CD4-positive, alpha-beta memory T cell (primary cell): Measurements from ENCODE around the gene ADD2. TPM values are rescaled to one million over a fixed set of nuclear protein-coding genes. Genes with fewer than 3 reads are reported as not detected.
A peak's percentile ranks its signal among the peaks of the same experiment; 100 is the strongest.

ENCODE experiments used
- CTCF ChIA-PET: fragments of 350-600 bp; sonication (Branson Sonifier 250); formaldehyde crosslinking; loops from one replicate; lab custom pipeline; 2021; ENCODE audit warnings: inconsistent platforms; ENCODE audit not compliant: partially characterized antibody; lab: Charles Lee
- POLR2A ChIA-PET: fragments of 350-600 bp; sonication (Branson Sonifier 250); formaldehyde crosslinking; loops from one replicate; lab custom pipeline; 2021; ENCODE audit not compliant: partially characterized antibody; lab: Charles Lee
- DNase-seq, 5 donors: peaks; one replicate each; pipeline versions ENCODE4 v3.0.0 to v3.0.0-alpha.2; 2020 to 2022; ENCODE audit warnings: mixed read lengths in 1 of 5
- H3K27ac ChIP-seq: one replicate; pipeline ENCODE4 v1.7.0; 2013; ENCODE audit warnings: low read depth, low read length
- H3K27me3 ChIP-seq: 2 replicates; pipeline ENCODE4 v1.7.0; 2013; ENCODE audit warnings: mild to moderate bottlenecking, low read length, moderate library complexity; ENCODE audit not compliant: insufficient read depth
- H3K36me3 ChIP-seq: 2 replicates; pipeline ENCODE4 v1.7.0; 2013; ENCODE audit warnings: mild to moderate bottlenecking, low read length, moderate library complexity; ENCODE audit not compliant: insufficient read depth
- H3K4me1 ChIP-seq: 2 replicates; pipeline ENCODE4 v1.7.0; 2013; ENCODE audit warnings: mild to moderate bottlenecking, low read length, moderate library complexity; ENCODE audit not compliant: insufficient read depth
- H3K4me3 ChIP-seq, 2 donors: one replicate each; pipeline ENCODE4 v1.7.0; 2013; ENCODE audit warnings: low read length in 2 of 2, mild to moderate bottlenecking in 1 of 2
- H3K9me3 ChIP-seq, 2 donors: one replicate each; pipeline ENCODE4 v1.7.0; 2013; ENCODE audit warnings: low read length in 2 of 2, control low read depth in 1 of 2; ENCODE audit not compliant: control insufficient read depth in 1 of 2
- H3K27ac Mint-ChIP-seq, 7 donors: one replicate each; pipeline ENCODE4 v1.8.0; 2020 to 2021; ENCODE audit warnings: mixed read lengths in 7 of 7, mild to moderate bottlenecking in 6 of 7, inconsistent platforms in 3 of 7, moderate library complexity in 3 of 7
- H3K27me3 Mint-ChIP-seq, 2 donors: one replicate each; pipeline ENCODE4 v1.8.0; 2020 to 2021; ENCODE audit warnings: mixed read lengths in 2 of 2
- H3K36me3 Mint-ChIP-seq, 2 donors: one replicate each; pipeline ENCODE4 v1.8.0; 2020 to 2021; ENCODE audit warnings: mixed read lengths in 2 of 2, inconsistent platforms in 1 of 2, mild to moderate bottlenecking in 1 of 2
- H3K4me1 Mint-ChIP-seq, 4 donors: one replicate each; pipeline ENCODE4 v1.8.0; 2020 to 2021; ENCODE audit warnings: mixed read lengths in 4 of 4, mild to moderate bottlenecking in 1 of 4
- H3K4me3 Mint-ChIP-seq, 8 donors: one replicate each; pipeline ENCODE4 v1.8.0; 2020 to 2021; ENCODE audit warnings: mixed read lengths in 8 of 8, mild to moderate bottlenecking in 7 of 8, moderate library complexity in 6 of 8, inconsistent platforms in 3 of 8
- H3K9me3 Mint-ChIP-seq, 8 donors: one replicate each; pipeline ENCODE4 v1.8.0; 2020 to 2021; ENCODE audit warnings: mixed read lengths in 8 of 8, mild to moderate bottlenecking in 5 of 8, inconsistent platforms in 3 of 8, moderate library complexity in 1 of 8
- intact Hi-C: fragments of 100-400 bp; cut with micrococcal nuclease; formaldehyde crosslinking; loops from one replicate; pipeline ENCODE4 v1.15.1; 2023
- polyA plus RNA-seq, 2 donors: library from polyadenylated mRNA; unstranded; fragments of 300-500 nt; fragmentation: Illumina TruSeq; gene quantifications; one replicate each; pipeline ENCODE4 v1.2.3, GENCODE V29; 2021
- total RNA-seq, 2 experiments: library from RNA; stranded (reverse); gene quantifications; one replicate each; pipeline ENCODE4 v1.2.3, GENCODE V29; 2021

ADD2 gene
- total and polyA plus RNA-seq, 4 experiments from 2014 or later = 0.41 to 1.1 (median 0.94) TPM; not detected in 1

DNA sequence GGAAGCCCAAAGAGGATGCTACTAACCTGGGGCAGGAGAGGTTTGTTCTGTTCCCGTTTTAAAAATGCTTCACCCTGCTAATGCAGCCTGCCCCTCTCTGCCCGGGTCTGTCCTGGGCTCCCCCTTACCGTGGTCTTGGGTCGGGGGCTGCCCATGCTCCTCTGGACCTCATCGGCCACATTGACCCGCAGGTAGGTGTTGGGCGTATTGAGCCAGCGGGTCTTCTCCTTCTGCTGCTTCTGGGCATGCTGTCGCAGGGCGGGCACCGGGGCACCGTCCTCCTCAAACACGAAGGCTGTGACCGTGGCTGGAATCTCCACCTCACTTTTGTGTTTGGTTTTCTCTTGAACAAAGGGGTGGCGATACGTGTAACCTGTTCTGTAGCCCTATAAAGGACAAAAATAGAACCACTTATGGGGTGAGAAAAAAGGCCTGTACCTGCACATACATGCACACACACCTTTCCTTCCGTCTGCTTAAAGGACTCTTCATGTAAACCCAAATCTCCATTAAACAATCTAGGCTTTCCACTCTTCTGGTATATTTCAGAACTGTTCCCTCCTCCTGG is 89.3 kb downstream of the ADD2 start:
- Mint-ChIP-seq H3K4me3 (peak overlapping the region in 1 of 8 donors; percentile 20), H3K4me1 (no peaks in the 10 kb centered on the region), H3K36me3 (no peaks in the 10 kb centered on the region), H3K27me3 (peaks cover 0 to 6% of the 10 kb centered on the region in 2 donors), H3K27ac (no peak overlapping the region), H3K9me3 (peaks cover 0 to 2% (median 0%) of the 10 kb centered on the region in 8 donors)
- POLR2A ChIA-PET = interaction anchor here (0.6 kb wide), 1 partner anchor 375 kb away, joined by 3 read pairs; no protein-coding TSS in a partner anchor
- H3K4me1 ChIP-seq = no peaks in the 10 kb centered on the region
- peaks cover 3% of the 10 kb centered on the region for H3K27me3 ChIP-seq
- no peak overlapping the region for H3K27ac ChIP-seq
- no peaks in the 10 kb centered on the region for H3K36me3 ChIP-seq
- H3K9me3 ChIP-seq = no peaks in the 10 kb centered on the region
- intact Hi-C loops = no loop called here
- CTCF ChIA-PET = no interaction called here
- DNase-seq = no peak
- no peak overlapping the region for H3K4me3 ChIP-seq

DNA sequence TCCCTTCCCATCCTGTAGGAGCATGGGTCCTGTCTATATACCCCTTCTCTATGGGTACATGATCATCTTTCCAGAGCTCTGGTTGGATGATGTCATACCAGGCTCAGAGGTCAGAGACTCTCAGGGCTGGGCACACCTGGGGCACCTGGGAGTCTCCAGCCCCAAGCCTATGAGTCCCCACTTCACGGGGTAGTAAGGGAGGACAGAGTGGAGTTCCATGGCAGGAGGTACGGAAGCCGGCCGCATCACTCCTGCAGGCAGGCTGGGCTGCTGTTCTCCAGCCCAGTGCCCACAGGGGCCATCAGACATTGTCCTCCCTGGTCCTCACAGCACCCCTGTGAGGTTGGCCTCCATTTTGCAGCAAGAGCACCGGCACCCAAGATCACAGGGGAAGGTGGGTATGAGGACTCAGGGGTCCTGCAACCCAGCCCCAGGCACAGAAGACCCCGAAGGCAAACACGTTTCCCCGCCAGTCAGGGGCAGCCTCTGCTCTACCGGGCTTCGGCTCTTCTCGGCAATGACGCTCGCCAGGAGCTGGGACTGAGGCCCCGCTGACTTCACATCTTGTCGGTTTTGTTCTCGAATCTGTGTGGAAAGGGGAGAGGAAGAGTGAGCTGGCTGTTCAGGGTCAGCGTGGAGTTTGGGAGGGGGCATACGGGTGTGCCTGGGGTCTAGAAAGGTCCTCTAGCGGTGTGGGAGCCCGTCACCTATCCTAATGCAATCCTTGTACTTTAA is 91.5 kb downstream of the ADD2 start:
- ChIA-PET POLR2A (no interaction called here), CTCF (no interaction called here)
- Histone ChIP-seq H3K4me1 (no peaks in the 10 kb centered on the region), H3K27me3 (peaks cover 3% of the 10 kb centered on the region), H3K27ac (no peak overlapping the region), H3K36me3 (no peaks in the 10 kb centered on the region), H3K4me3 (no peak overlapping the region), H3K9me3 (no peaks in the 10 kb centered on the region)
- no peak for DNase-seq
- peaks cover 0 to 2% (median 0%) of the 10 kb centered on the region in 8 donors for H3K9me3 Mint-ChIP-seq
- no peaks in the 10 kb centered on the region for H3K4me1 Mint-ChIP-seq
- H3K27me3 Mint-ChIP-seq = peaks cover 0 to 6% of the 10 kb centered on the region in 2 donors
- intact Hi-C loops = no loop called here
- H3K36me3 Mint-ChIP-seq = no peaks in the 10 kb centered on the region
- no peak overlapping the region for H3K27ac Mint-ChIP-seq
- H3K4me3 Mint-ChIP-seq = no peak overlapping the region

DNA sequence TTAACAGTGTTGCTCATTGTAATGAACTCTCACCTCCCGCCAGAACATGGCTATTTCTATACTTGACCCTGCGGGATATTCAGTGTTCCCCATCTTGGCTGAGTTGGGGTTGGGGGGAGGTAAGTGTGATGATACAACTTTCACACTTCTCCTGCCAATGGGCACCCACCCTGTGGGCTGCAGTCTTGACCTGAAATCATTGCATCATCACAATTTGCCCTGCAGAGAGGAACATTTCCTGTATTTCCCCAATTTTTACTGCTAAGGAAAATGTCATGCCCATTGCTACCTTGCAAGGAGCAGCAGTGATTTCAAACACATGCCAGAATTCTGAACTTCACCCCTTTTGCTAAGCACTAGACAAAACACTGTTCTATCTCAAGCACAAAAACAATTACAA is 92.1 kb downstream of the ADD2 start:
- Histone ChIP-seq H3K4me3 (no peak overlapping the region), H3K27ac (no peak overlapping the region), H3K9me3 (no peaks in the 10 kb centered on the region), H3K36me3 (no peaks in the 10 kb centered on the region), H3K27me3 (peaks cover under 1% of the 10 kb centered on the region), H3K4me1 (no peaks in the 10 kb centered on the region)
- Mint-ChIP-seq H3K27me3 (peaks cover 0 to 6% of the 10 kb centered on the region in 2 donors), H3K4me1 (no peaks in the 10 kb centered on the region), H3K9me3 (peaks cover 0 to 2% (median 0%) of the 10 kb centered on the region in 8 donors), H3K27ac (no peak overlapping the region), H3K4me3 (no peak overlapping the region), H3K36me3 (no peaks in the 10 kb centered on the region)
- ChIA-PET POLR2A (no interaction called here), CTCF (no interaction called here)
- intact Hi-C loops = no loop called here
- no peak for DNase-seq

DNA sequence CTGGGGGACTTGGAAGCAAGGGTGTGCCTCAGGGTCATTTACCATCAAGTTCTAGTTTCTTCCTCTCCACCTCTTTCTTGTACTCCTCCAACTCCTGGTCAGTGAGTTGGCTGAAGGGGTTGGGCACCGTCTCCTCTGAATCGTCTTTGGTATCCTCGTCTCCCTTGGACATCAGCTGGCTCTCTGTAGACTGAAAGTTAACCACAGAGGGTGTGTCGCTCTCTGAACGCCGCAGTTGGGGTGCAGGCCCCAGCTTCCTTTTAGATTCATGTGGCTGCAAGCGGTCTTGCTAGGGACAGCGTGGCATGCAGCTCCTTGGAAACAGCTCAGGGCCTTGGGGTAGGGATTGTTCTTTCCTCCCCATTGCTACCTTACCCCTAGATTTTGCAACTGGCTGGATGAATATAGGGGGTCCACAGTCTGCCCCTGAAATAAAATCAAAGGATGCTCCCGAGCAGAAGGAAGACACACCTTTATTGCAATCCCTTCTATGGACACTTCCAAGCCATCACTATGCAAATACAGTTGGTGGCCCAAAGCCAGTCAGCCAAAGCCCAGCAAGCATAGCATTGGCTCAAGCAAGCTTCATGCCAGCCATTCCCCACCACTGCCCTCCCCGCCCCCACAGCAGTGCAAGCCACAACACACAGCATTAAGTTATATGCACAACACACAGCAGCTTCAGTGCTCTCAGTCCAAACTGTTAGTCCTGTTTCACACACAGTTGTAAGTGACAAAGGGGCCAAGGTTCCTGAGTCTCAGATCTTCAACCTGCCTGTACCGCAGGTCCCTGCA is 93.2 kb downstream of the ADD2 start:
- Histone ChIP-seq H3K27ac (no peak overlapping the region), H3K36me3 (no peaks in the 10 kb centered on the region), H3K4me1 (no peaks in the 10 kb centered on the region), H3K9me3 (no peaks in the 10 kb centered on the region), H3K27me3 (no peaks in the 10 kb centered on the region), H3K4me3 (no peak overlapping the region)
- ChIA-PET POLR2A (no interaction called here), CTCF (interaction anchor here (0.6 kb wide), 1 partner anchor 272 kb away, joined by 3 read pairs; no protein-coding TSS in a partner anchor)
- no peak for DNase-seq
- intact Hi-C loops = no loop called here
- Mint-ChIP-seq H3K27ac (no peak overlapping the region), H3K4me1 (no peaks in the 10 kb centered on the region), H3K36me3 (no peaks in the 10 kb centered on the region), H3K27me3 (peaks cover 0 to 4% of the 10 kb centered on the region in 2 donors), H3K9me3 (peaks cover 0 to 2% (median 0%) of the 10 kb centered on the region in 8 donors), H3K4me3 (no peak overlapping the region)

DNA sequence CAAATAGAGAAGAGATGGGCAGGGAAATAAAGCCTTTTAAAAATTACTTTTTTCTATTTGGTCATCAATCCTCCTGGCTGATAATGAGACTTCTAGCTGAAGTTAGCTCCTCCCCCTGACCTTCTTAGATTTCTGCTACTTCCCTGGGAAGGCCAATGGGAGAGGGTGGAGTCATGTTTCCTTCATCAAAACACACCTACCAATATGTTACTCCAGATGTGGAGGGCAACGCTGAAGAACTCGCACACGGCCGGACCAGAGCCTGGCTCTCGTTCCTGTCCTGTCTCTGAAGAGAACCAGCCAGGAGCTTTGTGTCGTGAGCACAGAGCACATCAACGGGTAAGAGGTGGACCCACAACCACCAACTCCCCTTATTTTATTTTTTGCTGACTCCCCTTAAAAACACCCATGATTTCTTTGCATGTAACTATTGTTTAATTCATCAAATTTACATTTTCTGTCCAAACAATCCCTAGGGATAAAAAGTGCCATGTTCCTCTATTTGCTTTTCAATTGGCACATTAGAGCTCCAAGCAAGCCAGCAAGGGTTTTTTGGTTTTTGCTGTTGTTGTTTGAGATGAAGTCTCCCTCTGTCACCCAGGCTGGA is 94.9 kb downstream of the ADD2 start:
- H3K9me3 Mint-ChIP-seq = peaks cover 0 to 2% (median 0%) of the 10 kb centered on the region in 8 donors
- no peaks in the 10 kb centered on the region for H3K36me3 Mint-ChIP-seq
- ChIA-PET CTCF (no interaction called here), POLR2A (no interaction called here)
- no peaks in the 10 kb centered on the region for H3K36me3 ChIP-seq
- H3K9me3 ChIP-seq = no peaks in the 10 kb centered on the region
- H3K27me3 Mint-ChIP-seq = peaks cover 0 to 4% of the 10 kb centered on the region in 2 donors
- H3K4me3 Mint-ChIP-seq = no peak overlapping the region
- no peak overlapping the region for H3K4me3 ChIP-seq
- no peaks in the 10 kb centered on the region for H3K27me3 ChIP-seq
- no peak overlapping the region for H3K27ac ChIP-seq
- peak overlapping the region in 1 of 7 donors; percentile 4 for H3K27ac Mint-ChIP-seq
- H3K4me1 ChIP-seq = no peaks in the 10 kb centered on the region
- H3K4me1 Mint-ChIP-seq = no peaks in the 10 kb centered on the region
- intact Hi-C loops = no loop called here
- no peak for DNase-seq

DNA sequence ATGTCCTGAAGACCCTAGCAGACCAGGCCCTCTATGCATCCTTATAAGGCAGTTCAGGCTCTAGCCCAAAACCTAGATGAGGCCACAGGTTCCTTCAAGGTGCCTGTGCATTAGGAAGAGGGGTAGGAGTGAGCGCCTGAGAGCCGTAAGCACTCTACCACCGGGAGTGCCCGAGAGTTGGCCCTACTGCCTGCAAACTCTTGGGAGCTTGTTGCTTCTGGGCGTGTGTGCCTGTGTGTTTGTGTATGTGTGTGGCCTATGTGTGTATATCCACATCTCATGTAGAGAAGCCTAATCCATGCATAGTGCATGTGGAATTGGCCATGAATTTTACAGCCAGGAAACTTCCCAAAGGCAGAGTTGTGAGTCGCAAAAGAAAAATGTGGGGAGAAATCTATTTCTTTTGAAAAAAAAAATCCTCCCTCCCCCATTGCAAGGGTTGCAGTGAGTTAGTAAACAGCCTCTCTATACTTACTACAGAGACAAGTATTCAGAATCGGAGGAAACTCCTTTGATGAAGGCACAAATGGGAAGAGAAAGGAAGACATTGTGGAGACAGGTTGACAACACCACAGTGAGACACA is 96.8 kb downstream of the ADD2 start:
- Histone ChIP-seq H3K4me1 (no peaks in the 10 kb centered on the region), H3K36me3 (no peaks in the 10 kb centered on the region), H3K27me3 (no peaks in the 10 kb centered on the region), H3K4me3 (no peak overlapping the region), H3K27ac (no peak overlapping the region), H3K9me3 (no peaks in the 10 kb centered on the region)
- peaks cover 0 to 2% (median 0%) of the 10 kb centered on the region in 8 donors for H3K9me3 Mint-ChIP-seq
- no peak for DNase-seq
- no peaks in the 10 kb centered on the region for H3K36me3 Mint-ChIP-seq
- intact Hi-C loops = no loop called here
- CTCF ChIA-PET = no interaction called here
- H3K4me3 Mint-ChIP-seq = no peak overlapping the region
- H3K27ac Mint-ChIP-seq = no peak overlapping the region
- H3K4me1 Mint-ChIP-seq = no peaks in the 10 kb centered on the region
- POLR2A ChIA-PET = no interaction called here
- peaks cover 0 to 3% of the 10 kb centered on the region in 2 donors for H3K27me3 Mint-ChIP-seq
